ENCODE measurements around the gene DYNLT2. TPM values are rescaled to one million over a fixed set of nuclear protein-coding genes. Genes with fewer than 3 reads are reported as not detected.
A peak's percentile ranks its signal among the peaks of the same experiment; 100 is the strongest.

Gene DYNLT2
- total and polyA plus RNA-seq, 2 of the 13 experiments (the other 11 are each of a cell fraction or from before 2014, with no cell fraction given) = 2.1 to 4.3 TPM

GRCh38 chr6:169788809-169789145 is 37.4 kb upstream of the DYNLT2 start:
- FAIRE-seq = peak; percentile 12
- WGBS (ENCODE audit: low lambda C conversion rate) = 15% methylated on average over 4 of the region's 4 CpGs

More at GRCh38 chr6:169788809-169789145, 37.4 kb upstream of the DYNLT2 start:
- BruUV-seq (replicated peaks) = no TSS peak
- no peaks in the 10 kb centered on the region for H3K36me3 ChIP-seq (replicated peaks in 1 of 2; ENCODE audit: control insufficient read depth in 1 of 2, insufficient read depth in 2 of 2, low read length in 2 of 2)
- in situ Hi-C loops (cut with HindIII; ENCODE audit: extremely low pct_ligation_motif_present, low pct_unique_long_range_greater_than_20kb) = no loop called here
- intact Hi-C loops (cut with micrococcal nuclease; ENCODE audit: unreplicated experiment) = loop anchor here (1.0 kb wide), 2 partner anchors 95 to 831 kb away; no protein-coding TSS in a partner anchor
- peak overlapping the region; percentile 85 for H3K27ac ChIP-seq (ENCODE audit: extremely low read length, insufficient read depth, low read length)
- CTCF ChIA-PET (ENCODE audit: low intra/inter-chr PET ratio, low total read pairs) = no interaction called here
- H3K79me2 ChIP-seq (ENCODE audit: insufficient read depth, low read length) = peaks cover 16% of the 10 kb centered on the region
- POLR2A ChIA-PET = interaction anchor here (1.1 to 3.9 kb wide), 8 partner anchors 13 to 765 kb away, joined by 3 to 198 read pairs (median 15); partner anchors contain the start of genes C6orf120, DYNLT2, ERMARD and PSMB1
- H3K4me2 ChIP-seq (ENCODE audit: low read depth, low read length) = peak overlapping the region; percentile 93
- H2AFZ ChIP-seq (ENCODE audit: low read length) = no peak overlapping the region
- TF ChIP-seq HIVEP1 (CRISPR knock-in tag; IDR thresholded peaks at IDR 0.05) (0 out of 2 replicates have a peak, but pooled peaks have one; percentile 44), ZNF552 (CRISPR knock-in tag; IDR thresholded peaks at IDR 0.05; ENCODE audit: borderline replicate concordance) (0 out of 2 replicates have a peak, but pooled peaks have one; percentile 54), ZBTB20 (CRISPR knock-in tag; IDR thresholded peaks at IDR 0.05; ENCODE audit: borderline replicate concordance, low read depth) (0 out of 2 replicates have a peak, but pooled peaks have one; percentile 46), SALL2 (CRISPR knock-in tag; IDR thresholded peaks at IDR 0.05) (no peak), ZHX1 (CRISPR knock-in tag; IDR thresholded peaks at IDR 0.05; ENCODE audit: low read depth) (0 out of 2 replicates have a peak, but pooled peaks have one; percentile 50), ZNF512 (CRISPR knock-in tag; IDR thresholded peaks at IDR 0.05) (peak; percentile 62; the same call in 1 of the 2 replicates), ZBTB7A (CRISPR knock-in tag; IDR thresholded peaks at IDR 0.05) (0 out of 2 replicates have a peak, but pooled peaks have one; percentile 46), ZNF691 (CRISPR knock-in tag; IDR thresholded peaks at IDR 0.05; ENCODE audit: borderline replicate concordance, low read depth) (no peak), HMGXB4 (CRISPR knock-in tag; IDR thresholded peaks at IDR 0.05; ENCODE audit: borderline replicate concordance in 1 of 2, low read depth in 1 of 2) (0 out of 4 replicates have a peak, but pooled peaks of 1 of the 2 experiments have one; percentile 27)
- peaks cover 46% of the 10 kb centered on the region for H3K4me1 ChIP-seq (ENCODE audit: insufficient read depth, low read length)
- no peaks in the 10 kb centered on the region for H3K9me3 ChIP-seq (ENCODE audit: low read length)
- peak overlapping the region; percentile 64 to 80 (median 65); a peak in 5 of 6 replicates for H3K4me3 ChIP-seq (replicated peaks in 1 of 3; ENCODE audit: insufficient read depth in 1 of 3, low read depth in 2 of 3, low read length in 3 of 3)
- no peaks in the 10 kb centered on the region for H3K27me3 ChIP-seq (ENCODE audit: control insufficient read depth in 1 of 2, insufficient read depth in 2 of 2, low read length in 2 of 2)
- H3K9ac ChIP-seq (ENCODE audit: insufficient read depth, low read depth, low read length) = peak overlapping the region; percentile 64; the same call in 1 of the 2 replicates
- DNase-seq (ENCODE audit: low spot score) (no peak), ATAC-seq (no peak)
- H4K20me1 ChIP-seq (ENCODE audit: insufficient read depth, low read length) = no peaks in the 10 kb centered on the region

Measured in HepG2 (cell line).